CD4-positive, alpha-beta T cell treated with Interleukin-2 at 100 ng/mL for 4 hours (primary cell): ENCODE results near the gene NDUFA7.
"Not testable (repeated sequence)": the region's sequence is repeated elsewhere in the genome, so short reads cannot be mapped to it uniquely, and the experiment has no call there.

Experiments used
- DNase-seq: peaks from one replicate; pipeline ENCODE4 v3.0.0-alpha.2; 2020; ENCODE audit warnings: low spot score

NDUFA7 gene

GRCh38 chr19:8319807-8320520 is 1.2 kb downstream of the NDUFA7 start:
- no peak for DNase-seq

- DNase-seq: not testable (repeated sequence)
These were observed 2.3 kb downstream of the NDUFA7 start for GRCh38 chr19:8318835-8319234.

- DNase-seq: no peak
These were observed 4.6 kb downstream of the NDUFA7 start for GRCh38 chr19:8316351-8317125.

- DNase-seq: not testable (repeated sequence)
These were observed 6.1 kb downstream of the NDUFA7 start for GRCh38 chr19:8314981-8315640.

GRCh38 chr19:8311461-8312260 is 9.5 kb downstream of the NDUFA7 start:
- DNase-seq: no peak

GRCh38 chr19:8310342-8311055 is 10.7 kb downstream of the NDUFA7 start:
- DNase-seq: no peak

GRCh38 chr19:8308891-8309291 is 12.3 kb downstream of the NDUFA7 start:
- DNase-seq: no peak

- DNase-seq: peak; percentile 84
These were observed 13.0 kb downstream of the NDUFA7 start, which contains the start of gene CD320 for GRCh38 chr19:8307965-8308866. Gene CD320 (minus strand): TSS chr19:8308358. CDS start chr19:8308290, 68 bp downstream.

GRCh38 chr19:8307400-8307964 is 13.7 kb downstream of the NDUFA7 start:
- DNase-seq: no peak

GRCh38 chr19:8306235-8307054 is 14.7 kb downstream of the NDUFA7 start:
- no peak for DNase-seq

GRCh38 chr19:8305798-8306197 is 15.4 kb downstream of the NDUFA7 start:
- DNase-seq: no peak

- DNase-seq: no peak
These were observed 16.1 kb downstream of the NDUFA7 start for GRCh38 chr19:8304841-8305621.

- DNase-seq: no peak
These were observed 18.4 kb downstream of the NDUFA7 start for GRCh38 chr19:8302734-8303133.

- DNase-seq: no peak
These were observed 18.9 kb downstream of the NDUFA7 start for GRCh38 chr19:8302357-8302691.

- not testable (repeated sequence) for DNase-seq
These were observed 29.8 kb downstream of the NDUFA7 start for GRCh38 chr19:8291337-8291736.

GRCh38 chr19:8276508-8276907 is 44.7 kb downstream of the NDUFA7 start:
- not testable (repeated sequence) for DNase-seq

- DNase-seq: no peak
These were observed 51.5 kb downstream of the NDUFA7 start for GRCh38 chr19:8269724-8270123.

GRCh38 chr19:8265872-8266271 is 55.3 kb downstream of the NDUFA7 start:
- DNase-seq: no peak
